ENCODE data around the gene FAM222A.

GRCh38 chr12:109736552-109737108 is 23.0 kb downstream of the FAM222A start:
- no peak for TF ChIP-seq CTCF (conservative IDR thresholded peaks at IDR 0.05)
- no peak for TF ChIP-seq EZH2 (IDR thresholded peaks at IDR 0.05; ENCODE audit: low read depth)

Data from PC-9 (cell line).